ENCODE results near the gene C17orf114.

C17orf114 gene

DNA sequence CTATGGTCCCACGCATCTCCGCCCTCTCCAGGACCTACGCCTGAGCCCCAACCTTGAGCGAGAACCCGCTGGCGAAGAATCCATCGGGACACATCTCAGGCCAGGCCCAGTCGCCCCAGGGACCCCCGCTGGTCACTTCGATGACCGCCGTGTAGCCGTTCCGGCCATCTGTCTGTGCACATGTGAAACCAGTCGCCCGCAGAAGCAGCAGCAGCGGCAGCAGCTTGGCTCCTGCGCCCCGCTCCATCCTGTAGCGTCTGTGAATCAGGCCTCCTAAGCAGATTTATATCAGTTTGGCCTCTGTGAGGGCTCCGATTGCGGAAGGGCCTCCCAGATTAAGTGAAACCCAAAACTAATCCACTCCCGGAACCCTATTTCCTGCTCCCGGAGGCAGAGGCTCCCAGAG lies 16.0 kb downstream of the C17orf114 start, which contains the start of gene VMO1:
VMO1 (minus strand) TSS at position 259 of the 406 bp plus-strand sequence; CDS start at position 247, 12 bp downstream.
- Histone ChIP-seq H3K4me1 (ENCODE audit: control insufficient read depth, insufficient read depth, low read length) (peaks cover 22% of the 10 kb centered on the region), H3K9ac (ENCODE audit: low read depth, low read length) (no peak within 1 kb of the TSS), H3K4me3 (ENCODE audit: low read depth, low read length) (peak within 1 kb of the TSS; percentile 7; the same call in 1 of the 2 replicates), H3K27ac (ENCODE audit: low read depth, low read length) (no peak within 1 kb of the TSS), H3K36me3 (ENCODE audit: control insufficient read depth, insufficient read depth, low read length) (no peaks in the 10 kb centered on the region), H3K27me3 (ENCODE audit: control insufficient read depth, insufficient read depth, low read length) (peaks cover 90% of the 10 kb centered on the region), H3K9me3 (ENCODE audit: control insufficient read depth, insufficient read depth, low read length) (no peaks in the 10 kb centered on the region)

DNA sequence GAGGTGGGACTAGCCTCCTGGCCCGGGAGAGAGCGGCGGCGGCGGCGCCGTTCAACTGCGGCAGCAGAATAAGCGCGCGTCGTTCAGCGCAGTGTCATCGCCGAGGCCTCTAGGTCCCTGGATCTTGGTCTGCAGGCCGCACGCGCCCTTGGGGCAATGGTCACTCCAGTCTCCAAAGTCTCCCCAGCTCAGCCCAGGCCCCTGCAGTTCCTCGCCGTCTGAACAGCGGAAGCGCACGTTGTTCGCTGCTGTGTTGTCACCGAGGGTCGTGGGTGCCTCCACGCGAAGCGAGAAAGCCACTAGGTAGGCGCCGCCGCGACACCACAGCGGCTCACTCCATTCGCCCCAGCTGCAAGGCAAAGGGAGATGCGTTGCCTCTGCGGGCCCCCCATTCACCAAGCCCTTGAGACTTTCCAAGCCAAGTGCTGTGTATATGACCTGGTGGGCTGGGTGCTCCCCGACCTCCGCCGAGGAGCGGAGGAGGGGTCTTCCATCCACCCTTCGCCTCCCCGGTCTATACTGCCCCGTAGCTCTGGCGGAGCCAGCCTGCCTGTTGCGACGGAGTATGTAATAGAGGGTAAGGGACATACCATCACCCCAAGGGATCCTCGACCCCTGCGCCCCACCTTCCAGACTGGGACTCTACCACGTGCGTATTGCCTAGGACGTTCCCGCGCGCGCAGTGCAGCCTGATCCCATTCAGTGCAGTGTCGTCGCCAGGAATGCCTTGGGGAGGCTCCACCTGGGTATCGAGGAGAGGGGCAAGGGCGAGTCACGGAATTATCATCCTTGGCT lies 16.6 kb downstream of the C17orf114 start:
- Histone ChIP-seq H3K27ac (ENCODE audit: low read depth, low read length) (no peak overlapping the region), H3K4me1 (ENCODE audit: control insufficient read depth, insufficient read depth, low read length) (peaks cover 22% of the 10 kb centered on the region), H3K27me3 (ENCODE audit: control insufficient read depth, insufficient read depth, low read length) (peaks cover 84% of the 10 kb centered on the region), H3K9me3 (ENCODE audit: control insufficient read depth, insufficient read depth, low read length) (no peaks in the 10 kb centered on the region), H3K9ac (ENCODE audit: low read depth, low read length) (no peak overlapping the region), H3K36me3 (ENCODE audit: control insufficient read depth, insufficient read depth, low read length) (no peaks in the 10 kb centered on the region), H3K4me3 (ENCODE audit: low read depth, low read length) (peak overlapping the region; percentile 7; the same call in 1 of the 2 replicates)

DNA sequence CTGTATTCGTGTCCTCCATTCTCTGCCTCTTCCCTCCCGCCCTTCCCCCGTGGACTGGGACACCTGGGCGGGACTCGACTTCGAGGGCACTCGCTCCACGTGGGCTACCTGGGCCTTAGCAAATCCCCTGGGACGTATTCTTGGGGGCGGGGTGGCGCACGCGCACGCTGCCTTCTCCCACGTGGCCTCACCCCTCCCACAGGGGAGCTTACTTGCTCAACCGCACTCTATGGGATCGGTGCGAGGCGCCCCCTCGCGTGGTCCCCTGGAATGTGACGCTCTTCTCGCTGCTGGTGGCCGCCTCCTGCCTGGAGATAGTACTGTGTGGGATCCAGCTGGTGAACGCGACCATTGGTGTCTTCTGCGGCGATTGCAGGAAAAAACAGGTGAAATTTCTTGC lies 19.5 kb downstream of the C17orf114 start:
- no peaks in the 10 kb centered on the region for H3K9me3 ChIP-seq (ENCODE audit: control insufficient read depth, insufficient read depth, low read length)
- no peak overlapping the region for H3K9ac ChIP-seq (ENCODE audit: low read depth, low read length)
- peaks cover 11% of the 10 kb centered on the region; the same call in 1 of the 2 replicates for H3K4me1 ChIP-seq (ENCODE audit: control insufficient read depth, insufficient read depth, low read length)
- peaks cover 56% of the 10 kb centered on the region for H3K27me3 ChIP-seq (ENCODE audit: control insufficient read depth, insufficient read depth, low read length)
- no peak overlapping the region for H3K4me3 ChIP-seq (ENCODE audit: low read depth, low read length)
- H3K36me3 ChIP-seq (ENCODE audit: control insufficient read depth, insufficient read depth, low read length): no peaks in the 10 kb centered on the region
- no peak overlapping the region for H3K27ac ChIP-seq (ENCODE audit: low read depth, low read length)

GRCh38 chr17:4780325-4780955 lies 21.7 kb downstream of the C17orf114 start:
- Histone ChIP-seq H3K27me3 (ENCODE audit: control insufficient read depth, insufficient read depth, low read length) (peaks cover 33% of the 10 kb centered on the region), H3K27ac (ENCODE audit: low read depth, low read length) (no peak overlapping the region), H3K4me1 (ENCODE audit: control insufficient read depth, insufficient read depth, low read length) (no peaks in the 10 kb centered on the region), H3K9me3 (ENCODE audit: control insufficient read depth, insufficient read depth, low read length) (no peaks in the 10 kb centered on the region), H3K36me3 (ENCODE audit: control insufficient read depth, insufficient read depth, low read length) (no peaks in the 10 kb centered on the region), H3K9ac (ENCODE audit: low read depth, low read length) (no peak overlapping the region), H3K4me3 (ENCODE audit: low read depth, low read length) (no peak overlapping the region)

- Histone ChIP-seq H3K9ac (ENCODE audit: low read depth, low read length) (no peak overlapping the region), H3K4me3 (ENCODE audit: low read depth, low read length) (no peak overlapping the region), H3K9me3 (ENCODE audit: control insufficient read depth, insufficient read depth, low read length) (no peaks in the 10 kb centered on the region), H3K4me1 (ENCODE audit: control insufficient read depth, insufficient read depth, low read length) (no peaks in the 10 kb centered on the region), H3K27me3 (ENCODE audit: control insufficient read depth, insufficient read depth, low read length) (peaks cover 11% of the 10 kb centered on the region), H3K36me3 (ENCODE audit: control insufficient read depth, insufficient read depth, low read length) (no peaks in the 10 kb centered on the region), H3K27ac (ENCODE audit: low read depth, low read length) (no peak overlapping the region)
Observed at GRCh38 chr17:4777969-4778760, 24.0 kb downstream of the C17orf114 start.

GRCh38 chr17:4772235-4772613 lies 29.9 kb downstream of the C17orf114 start:
- Histone ChIP-seq H3K27me3 (ENCODE audit: control insufficient read depth, insufficient read depth, low read length) (no peaks in the 10 kb centered on the region), H3K4me3 (ENCODE audit: low read depth, low read length) (no peak overlapping the region), H3K27ac (ENCODE audit: low read depth, low read length) (no peak overlapping the region), H3K4me1 (ENCODE audit: control insufficient read depth, insufficient read depth, low read length) (no peaks in the 10 kb centered on the region), H3K36me3 (ENCODE audit: control insufficient read depth, insufficient read depth, low read length) (no peaks in the 10 kb centered on the region), H3K9ac (ENCODE audit: low read depth, low read length) (no peak overlapping the region), H3K9me3 (ENCODE audit: control insufficient read depth, insufficient read depth, low read length) (no peaks in the 10 kb centered on the region)

GRCh38 chr17:4771519-4772234 lies 30.5 kb downstream of the C17orf114 start, which contains the start of gene TM4SF5:
Gene TM4SF5, plus strand, starts transcription at chr17:4771886. Its CDS starts 37 bp downstream, at chr17:4771923.
- Histone ChIP-seq H3K9me3 (ENCODE audit: control insufficient read depth, insufficient read depth, low read length) (no peaks in the 10 kb centered on the region), H3K4me3 (ENCODE audit: low read depth, low read length) (no peak within 1 kb of the TSS), H3K27me3 (ENCODE audit: control insufficient read depth, insufficient read depth, low read length) (no peaks in the 10 kb centered on the region), H3K9ac (ENCODE audit: low read depth, low read length) (no peak within 1 kb of the TSS), H3K36me3 (ENCODE audit: control insufficient read depth, insufficient read depth, low read length) (no peaks in the 10 kb centered on the region), H3K4me1 (ENCODE audit: control insufficient read depth, insufficient read depth, low read length) (no peaks in the 10 kb centered on the region), H3K27ac (ENCODE audit: low read depth, low read length) (no peak within 1 kb of the TSS)

DNA sequence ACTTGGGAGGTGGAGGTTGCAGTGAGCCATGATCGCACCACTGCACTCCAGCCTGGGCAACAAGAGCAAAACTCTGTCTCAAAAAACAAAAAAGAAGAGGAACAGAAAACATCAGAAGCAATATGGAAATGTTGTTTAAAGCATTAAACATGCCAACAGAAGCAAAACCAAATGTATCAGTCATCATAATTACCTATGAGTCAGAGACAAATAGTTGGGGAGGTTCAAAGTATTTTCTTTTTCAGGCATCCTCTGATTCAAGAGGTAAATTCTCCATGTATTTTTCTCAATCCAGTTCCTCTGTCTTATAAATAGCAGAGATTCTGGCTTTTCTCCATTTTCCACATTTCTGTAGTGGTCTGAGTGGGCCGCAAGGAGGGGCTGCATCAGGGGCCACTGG lies 32.5 kb downstream of the C17orf114 start:
- no peaks in the 10 kb centered on the region for H3K4me1 ChIP-seq (ENCODE audit: control insufficient read depth, insufficient read depth, low read length)
- H3K36me3 ChIP-seq (ENCODE audit: control insufficient read depth, insufficient read depth, low read length): no peaks in the 10 kb centered on the region
- H3K9me3 ChIP-seq (ENCODE audit: control insufficient read depth, insufficient read depth, low read length): no peaks in the 10 kb centered on the region
- no peaks in the 10 kb centered on the region for H3K27me3 ChIP-seq (ENCODE audit: control insufficient read depth, insufficient read depth, low read length)
- H3K4me3 ChIP-seq (ENCODE audit: low read depth, low read length): no peak overlapping the region
- H3K27ac ChIP-seq (ENCODE audit: low read depth, low read length): no peak overlapping the region
- H3K9ac ChIP-seq (ENCODE audit: low read depth, low read length): no peak overlapping the region

DNA sequence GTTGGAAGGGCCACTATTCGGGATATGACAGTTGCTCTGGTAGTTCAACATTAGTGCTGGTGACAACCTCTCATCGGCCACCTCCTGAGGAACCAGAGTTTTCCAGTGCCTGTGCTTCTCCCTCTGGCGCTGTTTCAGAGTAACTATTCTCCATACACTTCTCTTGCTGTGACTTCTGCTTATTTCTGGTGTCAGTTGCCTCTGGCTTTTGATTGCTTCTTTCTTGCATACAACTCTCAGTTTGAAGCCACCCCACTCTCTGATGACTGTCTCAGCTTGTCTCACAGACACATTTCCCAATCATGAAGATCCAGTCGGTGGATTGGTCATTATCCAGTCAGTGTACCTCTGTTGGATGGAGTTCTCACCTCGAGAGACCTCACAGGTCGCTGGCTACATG lies 33.8 kb downstream of the C17orf114 start:
- no peak overlapping the region for H3K4me3 ChIP-seq (ENCODE audit: low read depth, low read length)
- no peak overlapping the region for H3K27ac ChIP-seq (ENCODE audit: low read depth, low read length)
- no peaks in the 10 kb centered on the region for H3K4me1 ChIP-seq (ENCODE audit: control insufficient read depth, insufficient read depth, low read length)
- no peak overlapping the region for H3K9ac ChIP-seq (ENCODE audit: low read depth, low read length)
- H3K27me3 ChIP-seq (ENCODE audit: control insufficient read depth, insufficient read depth, low read length): no peaks in the 10 kb centered on the region
- H3K9me3 ChIP-seq (ENCODE audit: control insufficient read depth, insufficient read depth, low read length): no peaks in the 10 kb centered on the region
- H3K36me3 ChIP-seq (ENCODE audit: control insufficient read depth, insufficient read depth, low read length): no peaks in the 10 kb centered on the region

DNA sequence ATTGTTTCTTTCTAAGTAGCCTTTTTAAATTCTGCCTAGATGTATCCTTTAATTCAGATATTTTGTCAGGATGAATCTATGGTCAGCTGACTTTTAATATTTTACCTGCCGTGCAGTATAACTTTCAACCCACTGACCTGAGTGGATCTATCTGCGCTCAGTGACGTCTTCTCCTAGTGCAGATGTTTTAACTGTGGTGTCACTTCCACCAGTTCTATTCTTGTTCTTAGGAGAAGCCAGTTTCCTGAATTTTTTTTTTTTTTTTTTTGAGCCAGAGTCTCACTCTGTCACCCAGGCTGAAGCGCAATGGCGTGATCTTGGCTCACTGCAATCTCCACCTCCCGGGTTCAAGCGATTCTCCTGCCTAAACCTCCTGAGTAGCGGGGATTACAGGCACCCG lies 35.4 kb downstream of the C17orf114 start:
- no peaks in the 10 kb centered on the region for H3K4me1 ChIP-seq (ENCODE audit: control insufficient read depth, insufficient read depth, low read length)
- no peaks in the 10 kb centered on the region for H3K36me3 ChIP-seq (ENCODE audit: control insufficient read depth, insufficient read depth, low read length)
- H3K9ac ChIP-seq (ENCODE audit: low read depth, low read length): no peak overlapping the region
- no peak overlapping the region for H3K27ac ChIP-seq (ENCODE audit: low read depth, low read length)
- H3K9me3 ChIP-seq (ENCODE audit: control insufficient read depth, insufficient read depth, low read length): no peaks in the 10 kb centered on the region
- no peaks in the 10 kb centered on the region for H3K27me3 ChIP-seq (ENCODE audit: control insufficient read depth, insufficient read depth, low read length)
- no peak overlapping the region for H3K4me3 ChIP-seq (ENCODE audit: low read depth, low read length)

All from HUES48 (cell line).